ENCODE measurements around the gene ABTB1. TPM values are rescaled to one million over a fixed set of nuclear protein-coding genes. Genes with fewer than 3 reads are reported as not detected.

ABTB1 gene
- total and polyA plus RNA-seq, 2 of the 13 experiments (the other 11 are each of a cell fraction or from before 2014, with no cell fraction given), result 0.42 to 14.5 TPM

DNA sequence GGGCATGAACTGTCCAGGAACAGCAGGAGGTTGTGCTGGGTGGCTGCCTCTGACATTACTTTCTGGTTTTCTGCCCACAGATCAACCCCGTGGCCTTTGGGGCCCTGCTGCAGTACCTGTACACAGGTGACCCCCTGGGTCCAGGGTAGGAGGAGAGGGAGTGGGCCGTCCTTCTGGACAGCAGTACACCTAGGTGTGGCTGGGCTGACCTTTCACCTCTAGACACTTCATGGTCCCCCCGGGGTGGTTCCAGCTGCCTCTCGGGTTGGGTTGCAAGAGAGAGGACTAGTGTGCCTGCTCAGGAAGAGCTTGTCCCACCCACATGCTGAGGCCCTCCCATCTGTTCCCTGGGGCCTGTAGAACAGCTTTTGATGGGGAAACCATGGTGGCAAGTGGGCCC is 3.7 kb downstream of the ABTB1 start:
- FAIRE-seq, result no peak
- CTCF ChIA-PET (ENCODE audit: low intra/inter-chr PET ratio, low total read pairs), result no interaction called here
- Histone ChIP-seq H3K27ac (ENCODE audit: extremely low read length, insufficient read depth, low read length) (no peak overlapping the region), H3K9ac (ENCODE audit: insufficient read depth, low read depth, low read length) (no peak overlapping the region), H4K20me1 (ENCODE audit: insufficient read depth, low read length) (no peaks in the 10 kb centered on the region), H2AFZ (ENCODE audit: low read length) (no peak overlapping the region), H3K4me2 (ENCODE audit: low read depth, low read length) (no peak overlapping the region), H3K36me3 (replicated peaks in 1 of 2; ENCODE audit: control insufficient read depth in 1 of 2, insufficient read depth in 2 of 2, low read length in 2 of 2) (no peaks in the 10 kb centered on the region), H3K27me3 (ENCODE audit: control insufficient read depth in 1 of 2, insufficient read depth in 2 of 2, low read length in 2 of 2) (peaks cover 0 to 4% of the 10 kb centered on the region in 2 experiments; a peak in 1 of 5 replicates), H3K4me3 (replicated peaks in 1 of 3; ENCODE audit: insufficient read depth in 1 of 3, low read depth in 2 of 3, low read length in 3 of 3) (no peak overlapping the region), H3K79me2 (ENCODE audit: insufficient read depth, low read length) (no peaks in the 10 kb centered on the region), H3K9me3 (ENCODE audit: low read length) (no peaks in the 10 kb centered on the region), H3K4me1 (ENCODE audit: insufficient read depth, low read length) (peaks cover 19% of the 10 kb centered on the region)
- in situ Hi-C loops (cut with HindIII; ENCODE audit: extremely low pct_ligation_motif_present, low pct_unique_long_range_greater_than_20kb) (no loop called here), intact Hi-C loops (cut with micrococcal nuclease; ENCODE audit: unreplicated experiment) (no loop called here)
- no peak for DNase-seq (ENCODE audit: low spot score)
- BruUV-seq (replicated peaks), result no TSS peak
- TF ChIP-seq PHF5A (CRISPR knock-in tag; IDR thresholded peaks at IDR 0.05; ENCODE audit: low read depth, unreplicated experiment) (no peak), FOXO1 (CRISPR knock-in tag; IDR thresholded peaks at IDR 0.05) (no peak), PPARG (CRISPR knock-in tag; conservative IDR thresholded peaks at IDR 0.05) (no peak), SMAD9 (CRISPR knock-in tag; IDR thresholded peaks at IDR 0.05) (no peak), ZNF430 (CRISPR knock-in tag; IDR thresholded peaks at IDR 0.05) (no peak), ZNF451 (CRISPR knock-in tag; IDR thresholded peaks at IDR 0.05) (no peak), ZSCAN31 (CRISPR knock-in tag; IDR thresholded peaks at IDR 0.05; ENCODE audit: low read depth) (no peak), ETV6 (CRISPR knock-in tag; conservative IDR thresholded peaks at IDR 0.05) (no peak), JUN (CRISPR knock-in tag; IDR thresholded peaks at IDR 0.05) (no peak), SMC3 (IDR thresholded peaks at IDR 0.05; ENCODE audit: low read length) (no peak), AGO2 (optimal IDR thresholded peaks at IDR 0.05; ENCODE audit: low read depth, low read length) (no peak), ZNF282 (IDR thresholded peaks at IDR 0.05; ENCODE audit: partially characterized antibody) (no peak), ZNF672 (CRISPR knock-in tag; IDR thresholded peaks at IDR 0.05) (no peak), CREM (IDR thresholded peaks at IDR 0.05) (no peak), CREM (CRISPR knock-in tag; IDR thresholded peaks at IDR 0.05) (no peak), IRF2 (CRISPR knock-in tag; IDR thresholded peaks at IDR 0.05) (no peak), ZNF710 (CRISPR knock-in tag; IDR thresholded peaks at IDR 0.05; ENCODE audit: borderline replicate concordance) (no peak)
- TF ChIP-seq, protein P1, sequence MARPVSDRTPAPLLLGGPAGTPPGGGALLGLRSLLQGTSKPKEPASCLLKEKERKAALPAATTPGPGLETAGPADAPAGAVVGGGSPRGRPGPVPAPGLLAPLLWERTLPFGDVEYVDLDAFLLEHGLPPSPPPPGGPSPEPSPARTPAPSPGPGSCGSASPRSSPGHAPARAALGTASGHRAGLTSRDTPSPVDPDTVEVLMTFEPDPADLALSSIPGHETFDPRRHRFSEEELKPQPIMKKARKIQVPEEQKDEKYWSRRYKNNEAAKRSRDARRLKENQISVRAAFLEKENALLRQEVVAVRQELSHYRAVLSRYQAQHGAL (CRISPR knock-in tag; IDR thresholded peaks at IDR 0.05; ENCODE audit: not compliant biosample characterization), result no peak
- ATAC-seq, result no peak
- WGBS (ENCODE audit: low lambda C conversion rate), result 0% methylated on average over 1 of the region's 4 CpGs
- POLR2A ChIA-PET, result no interaction called here

Measured in HepG2 (cell line).